ENCODE measurements around the gene POLR2J2.
"Not testable (repeated sequence)": the region's sequence is repeated elsewhere in the genome, so short reads cannot be mapped to it uniquely, and the experiment has no call there.

POLR2J2 gene

GRCh38 chr7:102671956-102672307, 469 bp upstream of the POLR2J2 start:
- H3K4me3 ChIP-seq (ENCODE audit: low read depth, low read length) = not testable (repeated sequence)

GRCh38 chr7:102667523-102667922, 3.9 kb downstream of the POLR2J2 start:
- not testable (repeated sequence) for H3K4me3 ChIP-seq (ENCODE audit: low read depth, low read length)

GRCh38 chr7:102666850-102667249, 4.6 kb downstream of the POLR2J2 start:
- H3K4me3 ChIP-seq (ENCODE audit: low read depth, low read length) = not testable (repeated sequence)

- H3K4me3 ChIP-seq (ENCODE audit: low read depth, low read length) = not testable (repeated sequence)
Observed at GRCh38 chr7:102664765-102665164, 6.7 kb downstream of the POLR2J2 start.

- not testable (repeated sequence) for H3K4me3 ChIP-seq (ENCODE audit: low read depth, low read length)
Observed at GRCh38 chr7:102649924-102650323, 21.5 kb downstream of the POLR2J2 start, which contains the start of gene SPDYE2B. Gene SPDYE2B, plus strand, starts transcription at chr7:102650319. Its CDS starts 2,030 bp downstream, at chr7:102652349.

GRCh38 chr7:102647813-102648212, 23.6 kb downstream of the POLR2J2 start:
- H3K4me3 ChIP-seq (ENCODE audit: low read depth, low read length) = not testable (repeated sequence)

- H3K4me3 ChIP-seq (ENCODE audit: low read depth, low read length) = not testable (repeated sequence)
Observed at GRCh38 chr7:102643404-102643803, 28.1 kb downstream of the POLR2J2 start.

- not testable (repeated sequence) for H3K4me3 ChIP-seq (ENCODE audit: low read depth, low read length)
Observed at GRCh38 chr7:102642691-102643090, 28.8 kb downstream of the POLR2J2 start, which contains the start of gene UPK3BL1. Gene UPK3BL1, minus strand, starts transcription at chr7:102642791. Its CDS starts 50 bp downstream, at chr7:102642741.

GRCh38 chr7:102638848-102639247, 32.6 kb downstream of the POLR2J2 start:
- not testable (repeated sequence) for H3K4me3 ChIP-seq (ENCODE audit: low read depth, low read length)

GRCh38 chr7:102636956-102637355, 34.5 kb downstream of the POLR2J2 start:
- not testable (repeated sequence) for H3K4me3 ChIP-seq (ENCODE audit: low read depth, low read length)

GRCh38 chr7:102635354-102635753, 36.1 kb downstream of the POLR2J2 start:
- H3K4me3 ChIP-seq (ENCODE audit: low read depth, low read length) = not testable (repeated sequence)

GRCh38 chr7:102634299-102634698, 37.2 kb downstream of the POLR2J2 start:
- not testable (repeated sequence) for H3K4me3 ChIP-seq (ENCODE audit: low read depth, low read length)

GRCh38 chr7:102630622-102631021, 40.8 kb downstream of the POLR2J2 start:
- H3K4me3 ChIP-seq (ENCODE audit: low read depth, low read length) = not testable (repeated sequence)

- not testable (repeated sequence) for H3K4me3 ChIP-seq (ENCODE audit: low read depth, low read length)
Observed at GRCh38 chr7:102627271-102627904, 44.1 kb downstream of the POLR2J2 start.

- not testable (repeated sequence) for H3K4me3 ChIP-seq (ENCODE audit: low read depth, low read length)
Observed at GRCh38 chr7:102618122-102618521, 53.3 kb downstream of the POLR2J2 start.

GRCh38 chr7:102616507-102617125, 54.8 kb downstream of the POLR2J2 start, which contains the start of gene RASA4:
Gene RASA4, minus strand, starts transcription at chr7:102616756. Its CDS starts 67 bp downstream, at chr7:102616689.
- peak within 1 kb of the TSS; percentile 48 for H3K4me3 ChIP-seq (ENCODE audit: low read depth, low read length)

Data from WI38 (cell line).